Upper lobe of right lung (tissue), 1 donor: ENCODE results near the gene ZNF593. TPM values are rescaled to one million over a fixed set of nuclear protein-coding genes. Genes with fewer than 3 reads are reported as not detected.

Experiments
- ATAC-seq: fragments of 200-7000 bp; cut with Tn5 transposase; one replicate; pipeline ENCODE4 v1.9.1; 2020; ENCODE audit warnings: mild to moderate bottlenecking, moderate library complexity
- DNase-seq: peaks from one replicate; pipeline ENCODE4 v3.0.0-alpha.2; 2020
- H3K27ac ChIP-seq: fragments of 200-600 bp; one replicate; pipeline ENCODE4 v1.8.0; 2022
- H3K27me3 ChIP-seq: fragments of 200-600 bp; one replicate; pipeline ENCODE4 v1.8.0; 2022; ENCODE audit warnings: mild to moderate bottlenecking
- H3K36me3 ChIP-seq: fragments of 200-600 bp; one replicate; pipeline ENCODE4 v1.8.0; 2022
- H3K4me1 ChIP-seq: fragments of 200-600 bp; one replicate; pipeline ENCODE4 v1.8.0; 2022
- H3K4me3 ChIP-seq: fragments of 200-600 bp; one replicate; pipeline ENCODE4 v1.8.0; 2022; ENCODE audit warnings: mild to moderate bottlenecking
- H3K9me3 ChIP-seq: fragments of 200-600 bp; one replicate; pipeline ENCODE4 v1.8.0; 2022
- CTCF ChIP-seq: fragments of 200-600 bp; IDR thresholded peaks from one replicate; pipeline ENCODE4 v1.8.0; 2022; ENCODE audit warnings: antibody characterized with exemption
- intact Hi-C: fragments of 100-400 bp; cut with DNase I; formaldehyde crosslinking; loops from one replicate; pipeline ENCODE4 v1.11.0; 2022
- total RNA-seq: library from RNA; stranded (reverse); fragmentation: NEBNext Ultra II Directional; extraction: Animal tissue kit (Norgen Biotek cat#: 25700); gene quantifications from one replicate; pipeline ENCODE4 v1.2.1, GENCODE V29; 2021
- donor health status: DM: no; HTN: yes; CAD: no; lungs with severe emphysema.

ZNF593 gene
- total RNA-seq, 1 donor from 2014 or later = 22.6 TPM

GRCh38 chr1:26210147-26210870 lies 40.6 kb downstream of the ZNF593 start:
- Histone ChIP-seq H3K4me3 (no peak overlapping the region), H3K27me3 (no peaks in the 10 kb centered on the region), H3K27ac (no peak overlapping the region), H3K36me3 (no peaks in the 10 kb centered on the region), H3K4me1 (no peaks in the 10 kb centered on the region), H3K9me3 (no peaks in the 10 kb centered on the region)
- ATAC-seq = no peak
- DNase-seq = no peak
- intact Hi-C loops = no loop called here
- TF ChIP-seq CTCF = no peak

GRCh38 chr1:26212726-26213125 lies 43.0 kb downstream of the ZNF593 start:
- intact Hi-C loops = no loop called here

GRCh38 chr1:26213335-26213905 lies 43.7 kb downstream of the ZNF593 start:
- DNase-seq (no peak), ATAC-seq (no peak)
- no peaks in the 10 kb centered on the region for H3K9me3 ChIP-seq
- intact Hi-C loops = no loop called here
- H3K27ac ChIP-seq = no peak overlapping the region
- TF ChIP-seq CTCF = no peak
- H3K4me1 ChIP-seq = no peaks in the 10 kb centered on the region
- no peak overlapping the region for H3K4me3 ChIP-seq
- no peaks in the 10 kb centered on the region for H3K36me3 ChIP-seq
- no peaks in the 10 kb centered on the region for H3K27me3 ChIP-seq

More at GRCh38 chr1:26212726-26213125, 43.0 kb downstream of the ZNF593 start:
- ATAC-seq (no peak), DNase-seq (no peak)
- no peaks in the 10 kb centered on the region for H3K4me1 ChIP-seq
- no peaks in the 10 kb centered on the region for H3K9me3 ChIP-seq
- no peak overlapping the region for H3K4me3 ChIP-seq
- H3K27me3 ChIP-seq = no peaks in the 10 kb centered on the region
- no peaks in the 10 kb centered on the region for H3K36me3 ChIP-seq
- no peak for TF ChIP-seq CTCF
- no peak overlapping the region for H3K27ac ChIP-seq

GRCh38 chr1:26215246-26215645 lies 45.5 kb downstream of the ZNF593 start:
- ATAC-seq (no peak), DNase-seq (peak; percentile 32)
- intact Hi-C loops = no loop called here
- Histone ChIP-seq H3K9me3 (no peaks in the 10 kb centered on the region), H3K27ac (no peak overlapping the region), H3K27me3 (no peaks in the 10 kb centered on the region), H3K4me1 (no peaks in the 10 kb centered on the region), H3K36me3 (no peaks in the 10 kb centered on the region), H3K4me3 (no peak overlapping the region)
- no peak for TF ChIP-seq CTCF

GRCh38 chr1:26218906-26219494 lies 49.3 kb downstream of the ZNF593 start:
- DNase-seq (no peak), ATAC-seq (no peak)
- no peak for TF ChIP-seq CTCF
- H3K4me3 ChIP-seq = no peak overlapping the region
- peaks cover 5% of the 10 kb centered on the region for H3K27me3 ChIP-seq
- no peaks in the 10 kb centered on the region for H3K4me1 ChIP-seq
- no peak overlapping the region for H3K27ac ChIP-seq
- no peaks in the 10 kb centered on the region for H3K36me3 ChIP-seq
- intact Hi-C loops = no loop called here
- no peaks in the 10 kb centered on the region for H3K9me3 ChIP-seq

Other genes with a start within 250 kb of the ZNF593 start
- 22.6 TPM for gene PAFAH2, start 171.8 kb upstream of the ZNF593 start, total RNA-seq
- gene EXTL1, start 148.1 kb upstream of the ZNF593 start, total RNA-seq = 0.49 TPM
- gene SLC30A2, start 123.8 kb upstream of the ZNF593 start, total RNA-seq = not detected
- gene TRIM63, start 102.3 kb upstream of the ZNF593 start, total RNA-seq = 0.46 TPM
- gene PDIK1L, start 58.1 kb upstream of the ZNF593 start, total RNA-seq = 11.4 TPM
- 6.9 TPM for gene FAM110D, start 10.8 kb upstream of the ZNF593 start, total RNA-seq
- gene C1orf232, start 945 bp upstream of the ZNF593 start, total RNA-seq = not detected
- not detected for gene ZNF593OS, start 1.9 kb downstream of the ZNF593 start, total RNA-seq
- 21.6 TPM for gene CNKSR1, start 7.6 kb downstream of the ZNF593 start, total RNA-seq
- not detected for gene CATSPER4, start 20.7 kb downstream of the ZNF593 start, total RNA-seq
- 10.3 TPM for gene CEP85, start 64.3 kb downstream of the ZNF593 start, total RNA-seq
- 169 TPM for gene SH3BGRL3, start 110.2 kb downstream of the ZNF593 start, total RNA-seq
- 37.0 TPM for gene UBXN11, start 136.7 kb downstream of the ZNF593 start, total RNA-seq
- gene CD52, start 148.1 kb downstream of the ZNF593 start, total RNA-seq = 348 TPM
- gene CRYBG2, start 184.2 kb downstream of the ZNF593 start, total RNA-seq = 6.9 TPM
- 1.1 TPM for gene ZNF683, start 202.8 kb downstream of the ZNF593 start, total RNA-seq
- not detected for gene LIN28A, start 240.9 kb downstream of the ZNF593 start, total RNA-seq